Activated naive CD8-positive, alpha-beta T cell treated with anti-CD3 and anti-CD28 coated beads, Interleukin-2, amount 10 ng/mL, durations not matched to agents 7 days and 5 days (primary cell): ENCODE results near the gene OR2W3. TPM values are rescaled to one million over a fixed set of nuclear protein-coding genes. Genes with fewer than 3 reads are reported as not detected.

Experiments used
- ATAC-seq: fragments of 150-1000 bp; cut with Tn5 transposase; one replicate; pipeline ENCODE4 v1.10.0; 2021; ENCODE audit warnings: low read depth, moderate library complexity
- POLR2A ChIA-PET: fragments of 350-600 bp; sonication (Branson Sonifier 250); formaldehyde crosslinking; loops from one replicate; lab custom pipeline; 2021; ENCODE audit warnings: antibody characterized with exemption; lab: Charles Lee
- DNase-seq: peaks from one replicate; pipeline ENCODE4 v3.0.0; 2021
- H3K27ac Mint-ChIP-seq: one replicate; pipeline ENCODE4 v1.8.0; 2022; ENCODE audit warnings: mild to moderate bottlenecking, mixed read lengths
- H3K27me3 Mint-ChIP-seq: one replicate; pipeline ENCODE4 v1.8.0; 2022; ENCODE audit warnings: mild to moderate bottlenecking, moderate library complexity, mixed read lengths
- H3K36me3 Mint-ChIP-seq: one replicate; pipeline ENCODE4 v1.8.0; 2021; ENCODE audit warnings: mild to moderate bottlenecking, mixed read lengths
- H3K4me1 Mint-ChIP-seq: one replicate; pipeline ENCODE4 v1.8.0; 2021; ENCODE audit warnings: mixed read lengths
- H3K4me3 Mint-ChIP-seq: one replicate; pipeline ENCODE4 v1.8.0; 2022; ENCODE audit warnings: mild to moderate bottlenecking, moderate library complexity, mixed read lengths
- H3K9me3 Mint-ChIP-seq: one replicate; pipeline ENCODE4 v1.8.0; 2021; ENCODE audit warnings: mixed read lengths
- total RNA-seq, 2 experiments: library from RNA; stranded (reverse); gene quantifications; one replicate each; pipeline ENCODE4 v1.2.3, GENCODE V29; 2021

The OR2W3 gene
- total RNA-seq, 2 experiments from 2014 or later: not detected

- ATAC-seq (no peak), DNase-seq (no peak)
- H3K4me1 Mint-ChIP-seq: no peaks in the 10 kb centered on the region
- H3K9me3 Mint-ChIP-seq: peaks cover 7% of the 10 kb centered on the region
- POLR2A ChIA-PET: no interaction called here
- H3K4me3 Mint-ChIP-seq: no peak overlapping the region
- H3K27me3 Mint-ChIP-seq: no peaks in the 10 kb centered on the region
- no peak overlapping the region for H3K27ac Mint-ChIP-seq
- H3K36me3 Mint-ChIP-seq: no peaks in the 10 kb centered on the region
Measured at GRCh38 chr1:247895976-247896375, 589 bp downstream of the OR2W3 start.

DNA sequence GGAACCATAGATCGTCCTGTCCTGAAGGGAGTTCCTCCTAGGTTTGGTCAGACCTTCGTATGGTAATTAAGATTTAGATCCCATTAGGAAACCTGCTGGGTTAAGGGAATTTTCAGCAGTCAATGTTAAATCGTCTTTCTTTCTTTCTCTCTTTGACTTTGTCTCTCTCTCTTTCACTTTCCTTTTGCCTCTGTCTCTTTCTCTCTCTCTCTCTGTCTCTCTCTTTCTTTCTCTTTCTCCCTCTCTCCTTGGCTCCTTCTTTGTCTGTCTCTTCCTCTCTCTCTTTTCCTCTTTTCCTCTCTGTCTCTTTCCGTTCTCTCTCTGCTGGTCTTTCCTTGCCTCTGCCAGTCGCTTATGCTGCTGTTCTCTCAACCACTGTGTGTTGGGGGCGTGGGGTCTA, 8.7 kb downstream of the OR2W3 start:
- ATAC-seq (no peak), DNase-seq (no peak)
- Mint-ChIP-seq H3K27me3 (no peaks in the 10 kb centered on the region), H3K4me3 (no peak overlapping the region), H3K9me3 (peaks cover 4% of the 10 kb centered on the region), H3K27ac (no peak overlapping the region), H3K4me1 (peaks cover 12% of the 10 kb centered on the region), H3K36me3 (peaks cover 2% of the 10 kb centered on the region)
- POLR2A ChIA-PET: no interaction called here

- H3K36me3 Mint-ChIP-seq: peaks cover 2% of the 10 kb centered on the region
- ATAC-seq (no peak), DNase-seq (no peak)
- no peak overlapping the region for H3K27ac Mint-ChIP-seq
- H3K4me3 Mint-ChIP-seq: no peak overlapping the region
- POLR2A ChIA-PET: no interaction called here
- H3K4me1 Mint-ChIP-seq: peaks cover 12% of the 10 kb centered on the region
- H3K27me3 Mint-ChIP-seq: no peaks in the 10 kb centered on the region
- peaks cover 4% of the 10 kb centered on the region for H3K9me3 Mint-ChIP-seq
Measured at GRCh38 chr1:247905181-247905580, 9.8 kb downstream of the OR2W3 start.

GRCh38 chr1:247905910-247906503, 10.6 kb downstream of the OR2W3 start:
- H3K4me3 Mint-ChIP-seq: peak overlapping the region; percentile 81
- H3K4me1 Mint-ChIP-seq: peaks cover 12% of the 10 kb centered on the region
- POLR2A ChIA-PET: no interaction called here
- no peak for DNase-seq
- no peaks in the 10 kb centered on the region for H3K27me3 Mint-ChIP-seq
- peaks cover 4% of the 10 kb centered on the region for H3K9me3 Mint-ChIP-seq
- ATAC-seq: no peak
- H3K36me3 Mint-ChIP-seq: peaks cover 2% of the 10 kb centered on the region
- H3K27ac Mint-ChIP-seq: peak overlapping the region; percentile 78

DNA sequence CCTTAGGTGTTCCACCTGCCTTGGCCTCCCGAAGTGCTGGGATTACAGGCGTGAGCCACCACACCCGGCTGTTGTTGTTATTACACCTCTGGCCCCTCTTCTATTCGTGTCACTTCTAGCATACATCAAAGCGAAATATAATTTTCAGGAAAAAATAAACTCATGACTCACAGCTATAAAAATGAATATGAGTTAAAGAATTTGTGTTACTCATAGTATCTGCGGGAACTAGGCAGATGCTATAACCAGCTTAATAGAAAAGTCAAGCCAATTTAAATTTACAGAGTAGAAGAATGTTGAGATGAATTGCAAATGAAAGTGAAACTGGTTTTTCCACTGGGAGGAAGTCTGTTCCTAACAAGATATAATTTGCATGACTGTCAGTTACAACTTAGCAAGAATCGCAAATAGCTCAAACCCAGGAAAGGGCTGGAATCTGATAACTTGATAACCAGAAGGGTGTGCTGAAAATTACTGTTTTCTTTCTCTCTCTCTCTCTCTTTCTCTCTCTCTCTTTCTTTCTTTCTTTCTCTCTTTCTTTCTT, 11.2 kb downstream of the OR2W3 start:
- Mint-ChIP-seq H3K27me3 (no peaks in the 10 kb centered on the region), H3K27ac (peak overlapping the region; percentile 78), H3K4me1 (peaks cover 12% of the 10 kb centered on the region), H3K9me3 (peaks cover 4% of the 10 kb centered on the region), H3K36me3 (peaks cover 2% of the 10 kb centered on the region), H3K4me3 (peak overlapping the region; percentile 81)
- ATAC-seq: peak; percentile 63
- no peak for DNase-seq
- POLR2A ChIA-PET: no interaction called here

GRCh38 chr1:247908766-247909165, 13.4 kb downstream of the OR2W3 start:
- Mint-ChIP-seq H3K4me1 (peaks cover 12% of the 10 kb centered on the region), H3K4me3 (no peak overlapping the region), H3K9me3 (peaks cover 3% of the 10 kb centered on the region), H3K27ac (no peak overlapping the region), H3K27me3 (no peaks in the 10 kb centered on the region), H3K36me3 (peaks cover 2% of the 10 kb centered on the region)
- POLR2A ChIA-PET: no interaction called here
- DNase-seq (no peak), ATAC-seq (no peak)

GRCh38 chr1:247913786-247914185, 18.4 kb downstream of the OR2W3 start:
- H3K4me1 Mint-ChIP-seq: no peaks in the 10 kb centered on the region
- no peak for ATAC-seq
- H3K36me3 Mint-ChIP-seq: no peaks in the 10 kb centered on the region
- H3K4me3 Mint-ChIP-seq: no peak overlapping the region
- POLR2A ChIA-PET: no interaction called here
- peaks cover 9% of the 10 kb centered on the region for H3K27me3 Mint-ChIP-seq
- no peak for DNase-seq
- no peaks in the 10 kb centered on the region for H3K9me3 Mint-ChIP-seq
- no peak overlapping the region for H3K27ac Mint-ChIP-seq

- POLR2A ChIA-PET: no interaction called here
- H3K4me3 Mint-ChIP-seq: no peak overlapping the region
- no peak overlapping the region for H3K27ac Mint-ChIP-seq
- H3K36me3 Mint-ChIP-seq: no peaks in the 10 kb centered on the region
- DNase-seq (no peak), ATAC-seq (no peak)
- no peaks in the 10 kb centered on the region for H3K9me3 Mint-ChIP-seq
- H3K4me1 Mint-ChIP-seq: no peaks in the 10 kb centered on the region
- H3K27me3 Mint-ChIP-seq: peaks cover 9% of the 10 kb centered on the region
Measured at GRCh38 chr1:247914941-247915662, 19.7 kb downstream of the OR2W3 start.

- Mint-ChIP-seq H3K27ac (no peak within 1 kb of the TSS), H3K4me1 (no peaks in the 10 kb centered on the region), H3K9me3 (no peaks in the 10 kb centered on the region), H3K27me3 (peaks cover 5% of the 10 kb centered on the region), H3K4me3 (no peak within 1 kb of the TSS), H3K36me3 (no peaks in the 10 kb centered on the region)
- ATAC-seq: no peak
- no peak for DNase-seq
- POLR2A ChIA-PET: no interaction called here
Measured at GRCh38 chr1:247919952-247920351, 24.6 kb downstream of the OR2W3 start, which contains the start of gene OR2T8. Gene OR2T8, plus strand, starts transcription at chr1:247920252. Its CDS starts 766 bp downstream, at chr1:247921018.

DNA sequence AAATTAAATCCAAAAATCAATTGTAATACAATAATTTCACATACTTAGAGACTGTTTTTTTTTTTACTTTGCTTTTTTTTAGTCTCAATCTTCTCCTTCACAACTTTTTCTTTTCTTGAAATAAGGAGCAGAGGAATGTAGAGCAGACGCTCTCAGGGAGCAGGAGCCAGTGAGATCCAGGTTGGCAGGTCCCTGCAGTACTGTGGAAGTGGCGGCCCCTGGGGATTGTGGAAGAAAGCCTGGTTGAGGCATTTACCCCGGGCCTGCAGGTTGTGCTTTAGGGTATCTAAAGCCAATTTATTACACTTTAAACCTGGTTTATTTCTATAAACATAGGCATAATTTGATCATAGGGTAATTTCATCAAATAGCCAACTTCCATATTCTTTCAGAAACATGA, 28.6 kb downstream of the OR2W3 start:
- no peak overlapping the region for H3K27ac Mint-ChIP-seq
- peaks cover 2% of the 10 kb centered on the region for H3K27me3 Mint-ChIP-seq
- POLR2A ChIA-PET: no interaction called here
- DNase-seq (no peak), ATAC-seq (no peak)
- no peaks in the 10 kb centered on the region for H3K4me1 Mint-ChIP-seq
- H3K36me3 Mint-ChIP-seq: no peaks in the 10 kb centered on the region
- H3K4me3 Mint-ChIP-seq: no peak overlapping the region
- H3K9me3 Mint-ChIP-seq: no peaks in the 10 kb centered on the region

DNA sequence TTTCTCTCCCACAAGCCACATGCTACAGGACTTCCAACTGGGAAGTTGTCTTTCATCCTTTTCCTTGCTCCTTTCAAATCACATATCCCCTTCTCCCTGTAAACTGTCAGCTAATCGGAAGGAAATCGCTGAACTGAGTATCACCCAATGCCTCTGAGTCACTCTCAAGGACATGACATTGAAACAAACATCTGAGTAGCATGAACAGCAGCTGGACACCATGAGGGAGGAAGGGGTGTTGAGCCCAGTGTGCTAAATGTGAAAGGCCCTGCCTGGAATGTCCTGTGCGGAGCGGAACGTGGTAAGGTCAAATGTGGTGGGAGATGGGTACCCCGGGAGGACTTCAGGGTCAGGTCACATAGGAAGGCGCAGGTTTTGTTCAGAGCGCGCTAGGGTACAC, 29.5 kb downstream of the OR2W3 start, which contains the start of gene OR2AJ1:
Gene OR2AJ1 (plus strand): TSS at position 22 of the 400 bp plus-strand sequence. CDS start 8,880 bp downstream, outside the sequence.
- H3K36me3 Mint-ChIP-seq: no peaks in the 10 kb centered on the region
- H3K4me3 Mint-ChIP-seq: no peak within 1 kb of the TSS
- POLR2A ChIA-PET: no interaction called here
- no peak within 1 kb of the TSS for H3K27ac Mint-ChIP-seq
- H3K9me3 Mint-ChIP-seq: no peaks in the 10 kb centered on the region
- peaks cover 2% of the 10 kb centered on the region for H3K27me3 Mint-ChIP-seq
- ATAC-seq (no peak), DNase-seq (no peak)
- no peaks in the 10 kb centered on the region for H3K4me1 Mint-ChIP-seq

DNA sequence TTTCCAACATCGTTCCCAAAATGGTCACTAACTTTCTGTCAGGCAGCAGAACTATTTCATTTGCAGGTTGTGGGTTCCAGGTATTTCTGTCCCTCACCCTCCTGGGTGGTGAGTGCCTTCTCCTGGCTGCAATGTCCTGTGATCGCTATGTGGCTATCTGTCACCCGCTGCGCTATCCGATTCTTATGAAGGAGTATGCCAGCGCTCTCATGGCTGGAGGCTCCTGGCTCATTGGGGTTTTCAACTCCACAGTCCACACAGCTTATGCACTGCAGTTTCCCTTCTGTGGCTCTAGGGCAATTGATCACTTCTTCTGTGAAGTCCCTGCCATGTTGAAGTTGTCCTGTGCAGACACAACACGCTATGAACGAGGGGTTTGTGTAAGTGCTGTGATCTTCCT, 38.6 kb downstream of the OR2W3 start:
- no peaks in the 10 kb centered on the region for H3K4me1 Mint-ChIP-seq
- H3K27ac Mint-ChIP-seq: no peak overlapping the region
- no peaks in the 10 kb centered on the region for H3K36me3 Mint-ChIP-seq
- POLR2A ChIA-PET: no interaction called here
- H3K4me3 Mint-ChIP-seq: no peak overlapping the region
- peaks cover 4% of the 10 kb centered on the region for H3K27me3 Mint-ChIP-seq
- ATAC-seq: no peak
- DNase-seq: no peak
- no peaks in the 10 kb centered on the region for H3K9me3 Mint-ChIP-seq

DNA sequence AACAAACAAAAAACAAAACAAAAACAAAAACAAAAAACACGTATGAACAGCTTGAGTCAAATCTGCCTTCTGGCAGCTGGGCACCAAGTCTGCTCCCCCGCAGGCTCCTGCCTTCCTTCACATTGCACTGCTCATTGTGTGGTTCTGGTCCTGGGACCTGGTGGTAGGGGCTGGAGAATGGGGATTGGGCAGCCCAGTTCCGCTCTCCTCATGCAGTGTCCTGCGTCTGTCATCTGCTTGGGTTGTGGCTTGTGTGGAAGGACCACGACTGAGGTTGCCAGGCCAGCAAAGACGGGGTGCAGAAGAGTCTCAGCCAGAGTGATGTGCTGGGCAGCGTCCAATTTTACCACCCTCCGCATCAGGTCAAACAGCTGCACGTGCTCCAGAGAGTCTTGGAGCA, 40.4 kb downstream of the OR2W3 start:
- Mint-ChIP-seq H3K36me3 (no peaks in the 10 kb centered on the region), H3K27me3 (peaks cover 4% of the 10 kb centered on the region), H3K9me3 (no peaks in the 10 kb centered on the region), H3K4me3 (no peak overlapping the region), H3K27ac (no peak overlapping the region), H3K4me1 (no peaks in the 10 kb centered on the region)
- POLR2A ChIA-PET: no interaction called here
- no peak for ATAC-seq
- no peak for DNase-seq

DNA sequence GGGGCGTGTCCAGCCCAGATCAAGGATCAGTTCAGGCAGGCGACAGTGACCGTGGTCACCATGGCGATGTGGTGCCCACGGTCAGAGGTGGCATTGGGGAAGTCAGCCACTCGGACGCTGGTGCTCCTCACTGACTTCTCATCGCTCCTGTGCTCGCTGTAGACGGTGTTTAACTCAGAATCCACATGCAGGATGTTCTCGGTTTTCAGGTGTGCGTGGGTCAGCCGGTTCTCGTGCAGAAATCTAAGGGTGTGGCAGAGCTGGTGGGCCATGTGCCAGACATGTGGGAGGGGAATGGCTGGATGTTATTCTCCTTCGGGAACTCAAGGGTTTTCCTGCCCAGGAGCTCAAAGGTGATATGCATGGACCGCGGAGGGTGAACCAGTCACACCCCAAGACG, 41.0 kb downstream of the OR2W3 start:
- no peaks in the 10 kb centered on the region for H3K27me3 Mint-ChIP-seq
- no peaks in the 10 kb centered on the region for H3K36me3 Mint-ChIP-seq
- no peak for DNase-seq
- no peak for ATAC-seq
- POLR2A ChIA-PET: no interaction called here
- peak overlapping the region; percentile 16 for H3K4me3 Mint-ChIP-seq
- H3K27ac Mint-ChIP-seq: no peak overlapping the region
- H3K4me1 Mint-ChIP-seq: no peaks in the 10 kb centered on the region
- no peaks in the 10 kb centered on the region for H3K9me3 Mint-ChIP-seq
